ENCODE measurements around the gene VSIG10L.

The VSIG10L gene

GRCh38 chr19:51311351-51312257, 30.3 kb downstream of the VSIG10L start, which contains the start of gene IGLON5:
Gene IGLON5 (plus strand): TSS chr19:51311644. CDS start chr19:51311848, 204 bp downstream.
- DNase-seq, result no peak

GRCh38 chr19:51305479-51305878, 36.5 kb downstream of the VSIG10L start:
- no peak for DNase-seq

DNA sequence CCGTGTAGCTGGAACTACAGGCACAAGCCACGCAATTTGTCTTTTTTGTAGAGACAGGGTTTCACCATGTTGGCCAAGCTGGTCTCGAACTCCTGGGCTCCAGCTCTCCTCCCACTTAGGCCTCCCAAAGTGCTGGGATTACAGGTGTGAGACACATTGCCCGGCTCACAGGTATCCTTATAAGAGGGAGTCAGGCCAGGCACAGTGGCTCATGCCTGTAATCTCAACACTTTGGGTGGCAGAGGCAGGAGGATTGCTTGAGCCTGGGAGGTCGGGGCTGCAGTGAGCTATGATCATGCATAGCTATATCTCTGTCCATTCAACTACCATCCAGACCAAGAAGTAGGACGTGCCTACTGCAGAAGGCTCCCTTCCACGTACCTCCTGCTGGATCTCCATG, 40.7 kb downstream of the VSIG10L start:
- no peak for DNase-seq

DNA sequence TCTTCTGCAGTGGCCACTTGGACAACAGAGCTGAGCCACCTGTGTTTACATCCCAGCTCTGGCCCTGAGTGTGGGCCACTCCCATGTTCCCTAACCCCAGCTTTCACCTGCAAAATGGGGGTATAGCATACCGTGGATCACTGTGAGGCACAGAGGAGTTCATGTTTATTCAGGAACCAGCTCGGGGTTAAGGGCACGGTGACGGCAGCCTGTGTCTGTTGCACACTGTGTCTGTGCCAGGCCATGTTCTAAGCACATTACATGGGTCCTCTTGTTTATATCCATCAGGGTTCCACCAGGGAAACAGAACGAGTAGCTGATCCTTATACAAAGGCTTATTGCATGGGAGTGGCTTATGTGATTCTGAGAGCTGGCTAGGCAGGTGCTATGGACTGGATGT, 44.5 kb downstream of the VSIG10L start:
- DNase-seq, result no peak

- no peak for DNase-seq
Observed at GRCh38 chr19:51296336-51297093, 45.4 kb downstream of the VSIG10L start.

- no peak for DNase-seq
Observed at GRCh38 chr19:51295382-51296126, 46.4 kb downstream of the VSIG10L start.

DNA sequence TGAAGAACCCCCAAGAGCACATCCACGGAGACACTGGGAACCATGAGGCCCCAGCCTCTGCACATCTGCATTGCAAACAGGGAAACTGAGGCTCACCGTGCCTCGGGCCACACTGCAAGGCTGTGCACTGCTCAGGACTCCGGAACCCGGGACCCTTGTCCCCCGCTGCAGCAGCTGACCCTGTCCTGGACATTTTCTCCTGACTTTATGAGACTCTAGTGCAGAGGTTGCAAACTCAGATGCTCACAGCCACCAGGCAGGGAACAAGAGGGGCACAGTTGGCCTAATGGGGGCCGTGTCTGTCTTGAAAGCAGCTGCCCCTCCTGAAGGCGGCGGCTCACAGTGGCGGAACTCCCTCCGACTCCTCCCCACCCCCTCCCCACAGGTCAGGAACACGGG, 47.0 kb downstream of the VSIG10L start:
- DNase-seq, result no peak

DNA sequence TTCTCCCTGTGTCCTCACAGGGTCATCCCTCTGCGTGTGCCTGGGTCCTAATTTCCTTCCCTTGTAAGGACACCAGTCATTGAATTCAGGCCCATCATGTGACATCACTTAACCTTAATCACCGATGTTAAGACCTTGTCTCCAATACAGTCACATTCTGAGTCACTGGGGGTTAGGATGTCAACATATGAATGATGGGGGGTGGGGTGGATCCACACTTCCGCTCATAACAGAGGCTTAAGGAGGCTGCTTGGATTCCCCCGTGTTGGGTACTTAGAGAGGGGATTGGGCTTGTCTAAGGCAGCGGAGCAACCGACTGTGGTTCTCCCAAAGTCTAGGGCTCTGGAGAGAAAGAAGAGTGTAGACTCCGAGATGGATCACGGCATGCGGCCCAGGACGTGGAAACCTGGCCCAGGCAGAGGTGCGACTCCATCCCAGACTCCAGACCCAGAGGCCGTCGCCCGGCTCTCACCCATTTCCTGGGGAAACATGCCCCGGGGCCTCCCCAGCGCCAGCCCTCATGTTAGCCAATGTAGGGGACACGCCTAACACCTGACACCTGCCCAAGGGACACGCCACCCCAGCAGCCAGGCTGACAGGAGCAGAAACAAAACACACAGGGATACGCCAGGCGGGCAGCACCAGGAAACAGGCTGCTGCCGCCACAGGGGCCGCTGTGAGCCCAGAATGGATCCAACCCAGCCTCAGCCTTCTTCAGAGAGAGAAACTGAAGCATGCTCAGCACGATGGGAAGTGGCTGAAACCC, 47.5 kb downstream of the VSIG10L start:
- no peak for DNase-seq

DNA sequence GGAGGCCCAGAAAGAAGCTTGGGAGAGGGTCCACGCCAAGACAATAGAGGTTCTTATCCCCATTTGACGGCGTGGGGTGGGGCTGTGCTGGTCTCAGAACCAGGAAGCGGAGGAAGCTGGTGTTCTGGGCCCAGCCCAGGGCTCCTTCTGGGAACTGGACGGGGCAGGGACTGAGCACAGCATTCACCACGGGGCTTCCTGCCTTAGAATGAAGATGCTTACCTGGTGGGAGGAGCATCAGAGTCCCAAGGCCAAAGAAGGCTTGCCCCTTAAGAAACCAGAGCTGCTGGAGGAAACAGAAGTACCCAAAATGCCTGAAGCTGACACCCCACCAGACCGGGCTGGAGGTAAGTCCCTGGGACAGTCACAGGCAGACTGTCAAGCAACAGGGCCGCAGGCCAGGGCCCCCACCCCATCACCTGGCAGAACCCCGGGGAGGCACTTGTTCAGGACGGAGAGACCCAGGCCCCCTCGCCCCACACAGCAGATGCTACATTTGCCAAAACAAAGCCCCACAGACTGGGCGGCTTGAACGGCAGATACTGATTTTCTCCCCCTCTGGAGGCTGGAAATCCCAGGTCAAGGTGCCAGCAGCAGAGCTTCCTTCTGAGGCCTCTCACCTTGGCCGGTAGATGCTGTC, 48.2 kb downstream of the VSIG10L start:
- DNase-seq, result no peak

DNA sequence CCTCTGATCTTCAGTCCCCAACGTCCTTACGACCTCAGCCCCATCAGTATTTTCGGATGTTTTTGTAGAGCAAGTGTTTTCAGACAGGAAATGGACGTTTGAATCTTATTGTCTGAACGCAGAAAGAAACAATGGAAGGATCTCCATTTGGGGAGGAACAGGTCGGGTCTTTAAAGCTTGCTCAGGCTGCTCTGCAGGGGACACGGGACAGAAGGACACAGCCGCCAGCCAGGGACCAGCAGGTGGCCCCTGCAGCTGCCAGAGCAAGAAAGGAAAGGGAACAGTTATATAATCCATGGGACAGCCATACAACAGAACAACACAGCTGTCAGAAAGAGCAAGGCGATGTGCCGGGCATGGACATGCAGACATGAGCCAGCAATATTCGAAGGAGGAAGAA, 49.0 kb downstream of the VSIG10L start:
- DNase-seq, result no peak

- no peak for DNase-seq
Observed at GRCh38 chr19:51289635-51290034, 52.3 kb downstream of the VSIG10L start.

DNA sequence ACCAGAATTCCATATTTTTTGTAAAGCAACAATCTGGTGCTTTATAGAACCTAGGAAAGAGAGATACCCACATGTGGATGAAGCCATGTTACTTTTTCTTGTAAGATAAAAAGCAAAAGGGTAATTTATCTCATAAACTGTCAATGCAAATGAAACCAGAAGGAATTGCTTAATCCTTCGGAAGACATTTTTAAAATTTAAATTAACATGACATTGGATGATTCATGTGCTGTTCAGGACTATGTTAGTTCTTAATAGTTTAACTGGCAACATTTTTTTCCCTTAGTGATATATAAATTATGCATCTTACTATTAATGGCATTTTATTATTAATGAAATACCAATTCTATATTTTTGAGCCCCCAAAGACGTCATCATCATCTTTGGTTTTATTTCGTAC, 56.3 kb downstream of the VSIG10L start:
- DNase-seq, result no peak

- DNase-seq, result no peak
Observed at GRCh38 chr19:51282335-51282734, 59.6 kb downstream of the VSIG10L start.
